Activated CD4-positive, alpha-beta T cell treated with anti-CD3 and anti-CD28 coated beads, Interleukin-2, amount 10 ng/mL, durations not matched to agents 7 days and 5 days (primary cell): ENCODE data around the gene ATP6V1E1. TPM values are rescaled to one million over a fixed set of nuclear protein-coding genes. Genes with fewer than 3 reads are reported as not detected.
"Not testable (repeated sequence)": the region's sequence is repeated elsewhere in the genome, so short reads cannot be mapped to it uniquely, and the experiment has no call there.

Experiments used
- CTCF ChIA-PET: fragments of 350-600 bp; sonication (Branson Sonifier 250); formaldehyde crosslinking; loops from one replicate; lab custom pipeline; 2021; ENCODE audit warnings: antibody characterized with exemption; lab: Charles Lee
- POLR2A ChIA-PET: fragments of 350-600 bp; sonication (Branson Sonifier 250); formaldehyde crosslinking; loops from one replicate; lab custom pipeline; 2021; ENCODE audit warnings: antibody characterized with exemption; lab: Charles Lee
- DNase-seq: peaks from one replicate; pipeline ENCODE4 v3.0.0-alpha.2; 2020
- H3K27ac Mint-ChIP-seq: one replicate; pipeline ENCODE4 v1.8.0; 2021; ENCODE audit warnings: mild to moderate bottlenecking, moderate library complexity, mixed read lengths
- H3K27me3 Mint-ChIP-seq: one replicate; pipeline ENCODE4 v1.8.0; 2021; ENCODE audit warnings: mixed read lengths
- H3K36me3 Mint-ChIP-seq: one replicate; pipeline ENCODE4 v1.8.0; 2021; ENCODE audit warnings: low read depth, mixed read lengths
- H3K4me1 Mint-ChIP-seq: one replicate; pipeline ENCODE4 v1.8.0; 2021; ENCODE audit warnings: mixed read lengths
- H3K4me3 Mint-ChIP-seq: one replicate; pipeline ENCODE4 v1.8.0; 2021; ENCODE audit warnings: mild to moderate bottlenecking, moderate library complexity, mixed read lengths
- H3K9me3 Mint-ChIP-seq: one replicate; pipeline ENCODE4 v1.8.0; 2021; ENCODE audit warnings: mixed read lengths
- total RNA-seq, 2 experiments: library from RNA; stranded (reverse); gene quantifications; one replicate each; pipeline ENCODE4 v1.2.3, GENCODE V29; 2021

Gene ATP6V1E1
- total RNA-seq, 2 experiments from 2014 or later = 89.9 to 98.4 TPM

DNA sequence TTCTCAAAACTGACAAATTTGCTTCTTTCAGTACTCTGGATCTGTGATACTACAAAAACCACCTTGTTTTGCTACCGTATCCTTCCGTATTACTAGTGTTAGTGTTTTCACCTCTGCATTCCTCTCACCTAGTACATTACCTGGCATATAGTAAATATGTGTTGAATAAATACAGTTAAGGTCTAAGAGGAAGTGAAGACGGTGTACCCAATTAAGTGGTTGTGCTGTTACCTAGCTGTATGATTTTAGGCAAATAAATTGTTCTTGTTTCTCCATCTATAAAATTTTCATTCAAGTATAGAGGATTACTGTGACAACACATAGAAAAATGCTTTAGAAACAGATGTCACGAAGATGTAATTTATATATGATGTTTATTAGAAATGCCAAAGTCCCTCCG is 18.9 kb upstream of the ATP6V1E1 start:
- ChIA-PET CTCF (interaction anchor here (0.6 to 1.2 kb wide), 2 partner anchors 16 to 504 kb away, joined by 3 to 4 read pairs; no protein-coding TSS in a partner anchor), POLR2A (no interaction called here)
- H3K4me1 Mint-ChIP-seq = peaks cover 6% of the 10 kb centered on the region
- H3K4me3 Mint-ChIP-seq = no peak overlapping the region
- no peaks in the 10 kb centered on the region for H3K9me3 Mint-ChIP-seq
- peaks cover 8% of the 10 kb centered on the region for H3K36me3 Mint-ChIP-seq
- H3K27ac Mint-ChIP-seq = no peak overlapping the region
- no peaks in the 10 kb centered on the region for H3K27me3 Mint-ChIP-seq
- DNase-seq = no peak

DNA sequence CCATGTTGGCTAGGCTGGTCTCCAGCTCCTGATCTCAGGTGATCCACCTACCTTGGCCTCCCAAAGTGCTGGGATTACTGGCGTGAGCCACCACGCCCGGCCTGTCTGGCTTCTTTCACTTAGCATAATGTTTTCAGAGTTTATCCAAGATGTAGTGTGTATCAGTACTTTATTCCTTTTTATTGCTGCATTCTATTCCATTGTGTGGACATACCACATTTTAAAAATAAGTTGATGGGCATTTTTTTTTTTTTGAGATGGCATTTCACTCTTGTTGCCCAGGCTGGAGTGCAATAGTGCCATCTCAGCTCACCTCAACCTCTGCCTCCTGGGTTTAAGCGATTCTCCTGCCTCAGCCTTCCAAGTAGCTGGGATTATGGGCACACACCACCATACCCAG is 13.8 kb upstream of the ATP6V1E1 start:
- DNase-seq, H3K4me3 Mint-ChIP-seq, POLR2A ChIA-PET, H3K27ac Mint-ChIP-seq, H3K9me3 Mint-ChIP-seq, H3K27me3 Mint-ChIP-seq: not testable (repeated sequence)
- Mint-ChIP-seq H3K36me3 (peaks cover 12% of the 10 kb centered on the region), H3K4me1 (peaks cover 35% of the 10 kb centered on the region)
- CTCF ChIA-PET = interaction anchor here (0.6 to 0.7 kb wide), 2 partner anchors 356 to 508 kb away, joined by 3 to 5 read pairs; no protein-coding TSS in a partner anchor

DNA sequence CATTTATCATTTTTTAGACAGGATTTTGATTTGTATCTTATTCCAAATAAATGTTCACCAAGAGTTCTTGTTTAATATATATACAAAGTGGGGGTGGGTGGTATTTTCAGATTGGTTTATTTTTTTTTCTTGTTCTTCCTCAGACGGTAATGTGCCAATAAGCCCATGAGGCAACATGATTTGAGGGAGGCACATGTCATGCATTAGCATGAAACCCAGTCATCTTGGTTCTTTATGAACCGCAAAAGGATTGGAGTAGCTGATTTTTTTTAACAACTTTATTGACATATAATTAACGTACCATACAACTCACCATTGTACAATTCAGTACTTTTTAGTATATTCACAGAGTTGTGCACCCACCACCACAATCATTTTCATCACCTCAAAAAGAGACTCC is 12.7 kb upstream of the ATP6V1E1 start:
- Mint-ChIP-seq H3K36me3 (peaks cover 10% of the 10 kb centered on the region), H3K9me3 (no peaks in the 10 kb centered on the region), H3K4me3 (no peak overlapping the region), H3K27ac (peak overlapping the region; percentile 13), H3K27me3 (no peaks in the 10 kb centered on the region), H3K4me1 (peaks cover 35% of the 10 kb centered on the region)
- POLR2A ChIA-PET = no interaction called here
- CTCF ChIA-PET = interaction anchor here (0.6 kb wide), 1 partner anchor 200 kb away, joined by 3 read pairs; no protein-coding TSS in a partner anchor
- DNase-seq = no peak

DNA sequence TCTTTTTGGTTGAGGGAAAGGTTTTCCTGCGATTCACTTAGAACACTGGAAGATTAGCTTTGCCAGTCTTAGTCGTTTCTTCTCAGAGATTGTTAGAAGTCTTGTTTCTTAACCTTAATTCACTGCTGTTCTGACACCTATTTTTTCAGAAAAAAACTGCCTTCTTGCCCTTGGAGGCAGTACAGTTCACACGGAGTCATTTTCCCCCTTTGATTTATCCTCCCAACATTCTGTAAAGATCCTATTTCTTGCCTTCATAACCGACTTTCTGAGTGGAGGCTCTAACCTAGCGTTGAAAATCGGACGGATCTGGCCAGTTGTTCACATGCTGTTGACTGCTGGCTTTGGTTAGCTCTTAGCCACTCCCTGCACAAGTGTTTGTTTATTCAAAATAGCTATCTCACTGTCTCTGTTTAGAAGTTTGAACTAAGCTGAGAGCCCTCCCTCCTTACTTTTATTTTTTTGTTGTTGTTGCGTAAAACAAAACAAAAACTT is 10.7 kb upstream of the ATP6V1E1 start:
- Mint-ChIP-seq H3K36me3 (peaks cover 10% of the 10 kb centered on the region), H3K27ac (peak overlapping the region; percentile 97), H3K4me1 (peaks cover 35% of the 10 kb centered on the region), H3K9me3 (no peaks in the 10 kb centered on the region), H3K4me3 (peak overlapping the region; percentile 88), H3K27me3 (no peaks in the 10 kb centered on the region)
- DNase-seq = peak; percentile 49
- ChIA-PET CTCF (interaction anchor here (0.6 to 1.0 kb wide), 5 partner anchors 25 to 541 kb away, joined by 3 to 4 read pairs (median 3); no protein-coding TSS in a partner anchor), POLR2A (no interaction called here)

DNA sequence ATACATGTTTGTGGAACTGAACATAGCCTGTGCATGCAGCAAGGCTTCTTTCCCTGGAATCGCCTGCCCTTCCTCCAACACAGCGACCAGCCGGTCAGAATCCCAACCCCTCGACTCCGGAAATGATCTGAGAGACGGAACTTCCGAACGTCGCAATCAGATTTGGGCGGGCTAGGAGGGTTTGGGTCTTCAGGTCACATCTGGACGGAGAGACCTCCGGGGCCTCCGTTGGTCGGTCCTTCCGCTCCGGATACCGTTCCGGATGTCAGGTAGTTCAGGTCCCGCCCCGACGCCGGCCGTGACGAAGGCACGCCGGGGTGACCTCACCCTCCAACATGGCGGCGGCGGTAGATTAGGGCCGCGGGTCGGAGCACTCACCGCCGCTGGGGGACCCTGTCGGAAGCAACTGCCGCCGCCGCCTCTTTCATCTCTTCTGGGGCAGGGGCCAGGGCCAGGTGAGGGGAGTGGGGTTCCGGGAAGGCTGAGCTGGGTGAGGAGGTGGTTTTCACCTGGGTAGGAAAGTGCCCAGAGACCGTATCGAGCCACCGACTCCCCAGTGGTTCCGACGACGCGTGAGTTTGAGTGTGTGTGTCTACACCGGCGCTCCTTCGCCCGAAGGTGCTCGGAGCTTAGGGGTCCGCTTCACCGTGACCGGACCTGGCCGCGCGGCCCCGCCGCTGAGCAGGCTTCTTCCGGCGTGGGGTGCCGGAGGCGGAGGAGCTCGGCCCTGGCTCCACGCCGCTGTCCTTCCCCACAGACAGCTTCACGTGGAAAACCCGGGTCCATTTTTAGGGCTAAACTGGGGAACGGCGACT is 10.1 kb upstream of the ATP6V1E1 start, which contains the start of gene BCL2L13:
TSS of gene BCL2L13 (plus strand) at position 326 of the 815 bp plus-strand sequence. CDS start 16,955 bp downstream, outside the sequence.
- POLR2A ChIA-PET = no interaction called here
- Mint-ChIP-seq H3K4me1 (peaks cover 35% of the 10 kb centered on the region), H3K36me3 (peaks cover 10% of the 10 kb centered on the region), H3K4me3 (peak within 1 kb of the TSS; percentile 88), H3K9me3 (no peaks in the 10 kb centered on the region), H3K27ac (peak within 1 kb of the TSS; percentile 97), H3K27me3 (no peaks in the 10 kb centered on the region)
- peak; percentile 93 for DNase-seq
- CTCF ChIA-PET = interaction anchor here (0.8 to 1.0 kb wide), 3 partner anchors 26 to 121 kb away, joined by 3 read pairs; no protein-coding TSS in a partner anchor

DNA sequence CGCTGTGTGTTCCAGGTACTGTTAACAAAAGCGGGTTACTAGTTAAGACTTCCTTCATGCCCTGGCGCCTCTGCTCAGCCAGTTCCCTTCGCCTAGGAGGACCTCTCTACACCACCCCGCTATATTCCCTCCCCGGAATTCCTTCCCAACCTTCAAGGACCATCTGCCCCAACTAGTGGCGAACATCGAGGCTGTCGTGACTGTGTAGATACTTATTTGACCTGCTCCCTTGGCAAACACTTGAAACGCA is 9.6 kb upstream of the ATP6V1E1 start:
- Mint-ChIP-seq H3K4me3 (peak overlapping the region; percentile 88), H3K27me3 (no peaks in the 10 kb centered on the region), H3K4me1 (peaks cover 35% of the 10 kb centered on the region), H3K27ac (peak overlapping the region; percentile 97), H3K9me3 (no peaks in the 10 kb centered on the region), H3K36me3 (peaks cover 10% of the 10 kb centered on the region)
- DNase-seq = no peak
- ChIA-PET CTCF (no interaction called here), POLR2A (no interaction called here)

DNA sequence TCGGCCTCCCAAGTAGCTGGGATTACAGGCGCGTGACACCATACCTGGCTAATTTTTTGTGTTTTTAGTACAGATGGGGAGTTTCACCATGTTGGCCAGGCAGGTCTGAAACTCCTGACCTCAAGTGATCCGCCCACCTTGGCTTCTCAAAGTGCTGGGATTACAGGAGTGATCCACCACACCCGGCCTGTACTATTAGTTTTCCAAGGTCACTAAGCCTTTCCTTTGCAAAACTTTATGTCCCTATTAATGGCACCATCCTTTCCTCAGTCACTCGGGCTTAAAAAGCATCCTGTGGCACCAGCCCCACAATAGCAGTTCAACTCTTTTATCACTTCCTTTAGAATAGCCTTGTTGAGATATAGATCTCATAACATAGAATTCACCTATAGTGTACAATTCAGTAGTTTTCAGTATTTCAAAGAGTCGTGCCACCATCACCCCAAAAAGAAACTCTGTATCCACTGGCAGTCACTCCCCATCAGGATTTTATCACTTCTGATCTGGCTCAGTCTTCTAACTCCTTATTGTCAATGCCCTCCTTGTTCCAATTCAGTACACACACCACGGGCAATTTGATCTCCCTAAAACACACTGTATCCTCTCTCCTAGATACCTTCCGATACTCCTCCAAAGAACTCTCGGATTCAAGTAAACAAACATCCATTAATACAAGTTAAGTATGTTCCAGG is 9.1 kb upstream of the ATP6V1E1 start:
- POLR2A ChIA-PET = no interaction called here
- H3K4me1 Mint-ChIP-seq = peaks cover 31% of the 10 kb centered on the region
- CTCF ChIA-PET = interaction anchor here (0.6 to 1.1 kb wide), 3 partner anchors 30 to 105 kb away, joined by 3 to 4 read pairs (median 4); no protein-coding TSS in a partner anchor

DNA sequence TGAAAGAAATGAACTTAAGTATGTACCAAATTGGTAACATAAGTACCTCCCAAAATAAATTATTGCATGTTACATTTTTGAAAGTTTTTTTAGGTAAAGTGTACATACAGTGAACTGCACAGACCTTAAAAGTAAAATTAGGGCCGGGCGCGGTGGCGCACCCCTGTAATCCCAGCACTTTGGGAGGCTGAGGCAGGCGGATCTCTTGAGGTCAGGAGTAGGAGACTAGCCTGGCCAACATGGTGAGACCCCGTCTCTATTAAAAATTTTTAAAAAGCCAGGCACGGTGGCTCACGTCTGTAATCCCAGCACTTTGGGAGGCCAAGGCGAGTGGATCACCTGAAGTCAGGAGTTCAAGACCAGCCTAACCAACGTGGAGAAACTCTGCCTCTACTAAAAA is 8.3 kb upstream of the ATP6V1E1 start:
- H3K9me3 Mint-ChIP-seq, POLR2A ChIA-PET, H3K27me3 Mint-ChIP-seq, H3K36me3 Mint-ChIP-seq, DNase-seq, H3K27ac Mint-ChIP-seq, H3K4me3 Mint-ChIP-seq: not testable (repeated sequence)
- CTCF ChIA-PET = interaction anchor here (0.6 to 1.1 kb wide), 2 partner anchors 97 to 473 kb away, joined by 4 read pairs; no protein-coding TSS in a partner anchor
- H3K4me1 Mint-ChIP-seq = peaks cover 27% of the 10 kb centered on the region

More for the DNA sequence above, 9.1 kb upstream of the ATP6V1E1 start:
- Mint-ChIP-seq H3K27ac (peak overlapping the region; percentile 97), H3K4me3 (peak overlapping the region; percentile 88), H3K36me3 (peaks cover 6% of the 10 kb centered on the region), H3K9me3 (no peaks in the 10 kb centered on the region), H3K27me3 (no peaks in the 10 kb centered on the region)
- DNase-seq = no peak

DNA sequence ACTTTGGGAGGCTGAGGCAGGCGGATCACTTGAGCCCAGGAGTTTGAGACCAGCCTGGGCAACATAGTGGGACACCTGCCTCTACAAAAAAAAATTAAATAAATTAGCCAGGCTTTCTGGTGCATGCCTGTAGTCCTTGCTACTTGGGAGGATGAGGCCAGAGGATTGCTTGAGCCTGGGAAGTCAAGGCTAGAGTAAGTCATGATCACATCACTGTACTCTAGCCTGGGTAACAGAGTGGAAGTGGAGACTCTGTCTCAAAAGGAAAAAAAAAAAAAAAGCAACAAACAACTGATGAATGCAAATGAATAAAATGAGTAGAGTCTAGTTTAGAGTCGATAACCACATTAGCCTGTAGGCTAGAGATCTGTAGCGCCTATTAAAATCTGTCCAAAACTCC is 6.1 kb upstream of the ATP6V1E1 start:
- Mint-ChIP-seq H3K9me3 (no peaks in the 10 kb centered on the region), H3K36me3 (no peaks in the 10 kb centered on the region), H3K4me1 (peaks cover 15% of the 10 kb centered on the region), H3K4me3 (no peak overlapping the region), H3K27me3 (no peaks in the 10 kb centered on the region), H3K27ac (no peak overlapping the region)
- ChIA-PET POLR2A (no interaction called here), CTCF (no interaction called here)
- no peak for DNase-seq

DNA sequence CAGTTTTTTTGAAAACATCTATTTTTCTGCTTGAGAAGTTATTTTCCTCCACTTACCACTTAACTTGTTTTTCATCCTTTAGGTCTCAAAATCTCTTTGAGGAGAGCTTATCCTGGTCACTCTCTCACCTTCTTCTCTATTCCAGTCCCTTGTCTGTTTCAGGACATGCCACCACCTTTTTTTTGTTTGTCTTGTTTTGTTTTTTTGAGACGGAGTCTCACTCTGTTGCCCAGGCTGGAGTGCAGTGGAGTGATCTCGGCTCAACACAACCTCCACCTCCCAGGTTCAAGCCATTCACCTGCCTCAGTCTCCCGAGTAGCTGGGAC is 5.4 kb upstream of the ATP6V1E1 start:
- H3K4me1 Mint-ChIP-seq = peaks cover 16% of the 10 kb centered on the region
- no peaks in the 10 kb centered on the region for H3K27me3 Mint-ChIP-seq
- H3K9me3 Mint-ChIP-seq = no peaks in the 10 kb centered on the region
- ChIA-PET CTCF (interaction anchor here (0.8 kb wide), 1 partner anchor 30 kb away, joined by 3 read pairs; no protein-coding TSS in a partner anchor), POLR2A (no interaction called here)
- H3K27ac Mint-ChIP-seq = no peak overlapping the region
- DNase-seq = no peak
- no peak overlapping the region for H3K4me3 Mint-ChIP-seq
- H3K36me3 Mint-ChIP-seq = no peaks in the 10 kb centered on the region

DNA sequence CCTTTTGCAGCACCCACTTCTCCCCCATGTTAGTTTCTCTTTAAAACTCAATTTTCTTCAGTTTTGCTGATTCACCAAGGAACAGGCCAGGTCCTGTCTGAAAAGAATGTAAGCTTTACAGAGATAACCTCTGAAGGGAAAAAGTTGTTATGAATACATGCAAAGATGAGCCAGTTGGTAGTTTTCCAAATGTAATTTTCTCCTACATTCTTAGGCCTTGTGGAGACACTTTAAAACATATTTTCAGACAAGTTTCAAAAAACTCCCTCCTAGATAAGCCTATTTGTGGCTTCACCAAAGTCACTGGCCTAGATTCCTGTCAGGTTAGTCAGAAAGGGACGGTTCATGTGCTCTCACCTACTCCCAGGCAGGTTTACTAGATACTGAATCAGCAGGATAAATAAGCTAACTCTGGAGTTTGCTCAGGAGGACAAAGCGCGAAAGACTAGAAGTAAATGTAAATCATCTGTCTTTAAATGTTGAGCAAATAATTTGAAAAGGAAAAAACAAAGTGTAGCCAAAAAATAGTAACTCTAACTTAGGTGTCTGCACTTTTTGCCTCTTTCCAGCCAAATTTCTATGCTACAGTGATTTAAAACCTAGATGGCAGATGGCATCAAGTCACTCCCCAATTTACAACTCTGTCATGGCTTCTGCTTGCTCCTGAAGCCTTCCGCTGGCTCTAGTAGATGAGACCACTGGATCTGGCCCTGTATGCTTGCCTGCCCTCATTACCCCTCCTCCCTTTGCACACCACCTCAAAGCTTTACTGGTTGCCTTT is 4.9 kb upstream of the ATP6V1E1 start:
- no peak overlapping the region for H3K4me3 Mint-ChIP-seq

DNA sequence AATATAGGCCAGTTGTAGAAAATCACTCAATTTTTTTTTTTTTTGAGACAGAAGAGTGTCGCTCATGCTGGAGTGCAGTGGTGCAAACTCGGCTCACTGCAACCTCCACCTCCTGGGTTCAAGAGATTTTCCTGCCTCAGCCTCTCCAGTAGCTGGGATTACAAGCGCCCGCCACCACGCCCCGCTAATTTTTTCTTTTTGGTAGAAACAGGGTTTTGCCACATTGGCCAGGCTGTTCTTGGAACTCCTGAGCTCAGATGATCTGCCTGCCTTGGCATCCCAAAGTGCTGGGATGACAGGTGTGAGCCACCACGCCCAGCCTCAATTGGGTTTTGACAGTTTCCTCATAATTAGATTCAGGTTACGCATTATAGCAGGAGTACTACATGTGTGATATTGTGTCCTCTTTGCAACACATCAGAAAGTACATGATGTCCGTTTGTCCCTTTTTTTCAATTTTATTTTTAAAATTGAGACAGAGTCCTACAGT is 2.6 kb upstream of the ATP6V1E1 start:
- H3K27me3 Mint-ChIP-seq = no peaks in the 10 kb centered on the region
- peaks cover 3% of the 10 kb centered on the region for H3K36me3 Mint-ChIP-seq
- H3K27ac Mint-ChIP-seq = no peak overlapping the region
- CTCF ChIA-PET = no interaction called here
- peaks cover 12% of the 10 kb centered on the region for H3K4me1 Mint-ChIP-seq
- no peaks in the 10 kb centered on the region for H3K9me3 Mint-ChIP-seq
- POLR2A ChIA-PET = no interaction called here
- no peak overlapping the region for H3K4me3 Mint-ChIP-seq
- no peak for DNase-seq

More for the DNA sequence above, 4.9 kb upstream of the ATP6V1E1 start:
- Mint-ChIP-seq H3K27me3 (no peaks in the 10 kb centered on the region), H3K9me3 (no peaks in the 10 kb centered on the region), H3K27ac (no peak overlapping the region), H3K4me1 (peaks cover 18% of the 10 kb centered on the region), H3K36me3 (no peaks in the 10 kb centered on the region)
- ChIA-PET CTCF (interaction anchor here (0.8 kb wide), 1 partner anchor 30 kb away, joined by 3 read pairs; no protein-coding TSS in a partner anchor), POLR2A (no interaction called here)
- no peak for DNase-seq
